ENCODE results near the gene OR10G7. TPM values are rescaled to one million over a fixed set of nuclear protein-coding genes. Genes with fewer than 3 reads are reported as not detected.

The OR10G7 gene, protein sequence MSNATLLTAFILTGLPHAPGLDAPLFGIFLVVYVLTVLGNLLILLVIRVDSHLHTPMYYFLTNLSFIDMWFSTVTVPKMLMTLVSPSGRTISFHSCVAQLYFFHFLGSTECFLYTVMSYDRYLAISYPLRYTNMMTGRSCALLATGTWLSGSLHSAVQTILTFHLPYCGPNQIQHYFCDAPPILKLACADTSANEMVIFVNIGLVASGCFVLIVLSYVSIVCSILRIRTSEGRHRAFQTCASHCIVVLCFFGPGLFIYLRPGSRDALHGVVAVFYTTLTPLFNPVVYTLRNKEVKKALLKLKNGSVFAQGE
- polyA plus RNA-seq (ENCODE audit: insufficient read length in 4 of 4): not detected

DNA sequence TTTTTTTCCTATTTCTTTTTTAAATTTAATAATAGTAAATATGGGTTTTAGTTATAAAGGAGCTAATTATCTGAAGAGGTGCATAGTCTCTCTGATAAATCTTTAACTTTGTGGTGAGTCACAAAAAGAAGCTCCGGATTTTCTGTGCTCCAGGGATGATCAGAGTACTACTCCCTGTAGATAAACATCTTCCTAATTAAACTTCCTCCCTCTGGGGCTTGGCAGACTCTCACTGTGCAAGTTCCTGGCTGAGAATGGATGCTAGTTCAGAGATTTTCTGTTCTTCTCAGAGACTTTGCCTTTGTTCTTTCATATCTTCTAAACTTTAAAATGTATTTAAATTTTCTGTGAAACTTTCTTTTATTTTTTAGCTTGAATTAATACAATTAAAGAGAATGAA lies at the start of gene OR10G7:
Gene OR10G7, minus strand, starts transcription at position 72 of the 400 bp plus-strand sequence. CDS start 2,324 bp downstream, outside the sequence.
- no peak for DNase-seq (ENCODE audit: low read depth in 4 of 4, low spot score in 3 of 4)

DNA sequence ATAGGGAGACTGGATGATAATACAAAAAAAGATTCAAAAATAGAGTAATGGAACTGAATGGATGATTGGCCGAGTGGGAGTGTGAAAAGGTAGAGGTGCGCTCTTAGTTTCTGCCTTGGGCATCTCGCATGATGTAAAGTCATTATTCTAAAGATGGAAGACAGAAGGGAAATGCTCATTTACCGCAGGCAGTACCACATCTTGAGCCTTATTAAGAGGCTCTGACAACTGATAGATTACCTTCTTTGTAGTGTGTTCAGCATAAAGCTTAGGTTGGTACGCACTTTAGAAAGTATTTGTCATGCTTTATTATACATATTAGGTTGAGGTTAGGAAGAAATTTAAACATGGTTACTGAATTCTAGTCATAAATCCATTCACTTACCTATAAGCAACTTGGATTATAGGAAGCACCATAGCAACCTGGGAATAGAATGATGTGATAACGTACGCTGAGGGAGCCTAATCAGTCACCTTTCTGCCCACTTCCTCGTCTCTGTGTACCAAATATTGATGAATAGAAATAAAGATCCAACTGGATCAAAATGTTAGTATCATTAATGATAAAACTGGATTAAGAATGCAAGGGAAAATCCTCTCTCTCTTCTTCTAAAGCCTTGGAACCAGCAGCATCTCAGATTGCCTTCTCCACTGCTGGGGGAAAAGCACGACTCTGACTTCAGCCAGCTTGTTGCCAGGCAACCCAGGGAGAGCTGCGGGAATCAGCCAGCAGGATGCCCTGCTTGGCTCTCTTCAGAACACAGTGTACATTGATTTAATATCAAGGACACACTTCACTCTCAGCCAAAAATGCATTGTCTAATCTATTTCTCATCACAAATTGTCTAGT lies 45.1 kb upstream of the OR10G7 start:
- no peak for DNase-seq (ENCODE audit: low read depth in 4 of 4, low spot score in 3 of 4)

DNA sequence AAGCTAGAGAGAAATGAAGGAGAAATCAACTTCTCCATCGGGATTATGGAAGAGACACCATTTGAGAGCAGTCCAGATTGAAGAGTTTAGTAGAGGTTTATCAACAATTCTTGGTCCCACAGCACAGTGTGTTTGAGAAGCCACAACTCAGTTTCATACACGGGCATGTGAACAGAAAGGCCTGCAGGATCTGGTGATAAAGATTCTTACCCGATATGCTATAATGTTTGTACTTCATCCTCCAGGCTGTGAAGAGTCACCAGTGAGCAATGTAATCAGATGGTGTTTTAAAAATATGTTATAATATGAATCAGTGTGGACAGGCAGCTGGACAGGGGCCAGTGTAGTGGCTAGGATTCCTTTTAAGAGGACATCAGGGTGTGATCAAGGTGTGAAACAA lies 44.5 kb upstream of the OR10G7 start:
- no peak for DNase-seq (ENCODE audit: low read depth in 4 of 4, low spot score in 3 of 4)

DNA sequence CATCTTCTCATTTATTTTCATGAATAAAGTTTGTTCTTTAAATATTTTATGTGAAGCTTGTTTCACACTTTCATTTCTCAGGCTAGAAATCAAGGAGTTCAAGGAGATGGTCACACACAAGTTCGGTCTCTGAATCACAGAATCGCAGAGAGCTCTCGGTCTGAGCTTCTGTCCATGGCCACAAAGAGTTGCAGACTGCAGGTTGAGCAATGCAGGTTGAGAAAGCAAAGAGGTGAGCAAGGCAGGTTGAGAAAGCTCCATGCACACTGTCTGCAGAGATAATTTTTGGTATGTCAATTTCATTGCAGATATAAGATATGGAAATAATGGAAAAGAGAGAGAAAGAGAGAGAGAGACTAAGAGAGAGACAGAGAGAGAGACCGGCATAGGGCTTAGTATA lies 41.2 kb upstream of the OR10G7 start:
- DNase-seq (ENCODE audit: low read depth in 4 of 4, low spot score in 3 of 4): no peak

DNA sequence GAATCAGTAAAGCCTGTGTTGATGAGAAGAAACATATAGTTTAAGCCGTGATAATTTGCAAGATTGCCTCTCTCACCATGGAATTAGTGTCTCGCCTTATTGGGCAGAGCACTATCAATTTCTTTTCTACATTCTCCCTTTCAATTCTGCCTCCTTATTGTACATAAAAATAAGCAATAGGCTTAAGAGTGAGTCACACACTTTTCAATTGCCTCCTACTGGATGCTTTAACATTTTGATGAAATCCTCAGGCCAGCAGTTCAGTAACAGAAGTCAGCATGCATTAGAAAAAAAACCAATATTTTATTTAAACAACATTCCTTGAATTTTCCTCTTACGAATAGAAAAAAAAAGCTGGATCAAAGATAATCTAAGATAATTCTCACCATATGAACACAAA lies 40.4 kb upstream of the OR10G7 start:
- DNase-seq (ENCODE audit: low read depth in 4 of 4, low spot score in 3 of 4): no peak

DNA sequence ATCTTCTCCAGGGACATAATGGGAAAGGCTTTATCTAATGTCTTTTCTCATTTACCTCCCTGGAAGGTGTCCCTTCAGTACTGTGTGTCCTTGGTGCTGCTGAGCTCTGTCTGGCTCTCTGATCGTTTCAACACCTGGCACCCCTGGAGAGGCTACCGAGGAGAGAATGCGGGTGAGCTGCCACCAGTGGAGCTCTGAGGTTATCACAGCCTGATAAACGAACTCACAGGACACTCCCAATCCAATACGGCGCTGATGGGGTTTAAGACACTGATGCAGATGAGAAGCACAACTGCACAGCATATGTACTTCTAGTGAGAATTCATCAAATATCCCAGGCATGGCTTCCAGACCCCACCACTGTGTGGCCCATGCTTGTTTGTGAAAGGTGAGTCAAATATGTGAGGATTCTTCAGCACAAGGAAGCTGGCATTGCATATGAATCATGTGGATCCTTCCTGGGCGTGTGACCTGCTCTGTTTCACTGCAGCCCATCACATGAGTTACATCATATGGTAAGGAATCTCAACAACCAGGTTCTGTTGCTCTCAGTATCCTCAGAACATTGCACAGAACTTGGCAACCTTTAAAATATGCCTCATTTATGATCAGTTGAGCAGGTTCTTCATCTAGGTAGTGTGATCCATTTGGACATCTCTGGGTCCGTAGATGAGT lies 39.3 kb upstream of the OR10G7 start:
- DNase-seq (ENCODE audit: low read depth in 4 of 4, low spot score in 3 of 4): no peak

DNA sequence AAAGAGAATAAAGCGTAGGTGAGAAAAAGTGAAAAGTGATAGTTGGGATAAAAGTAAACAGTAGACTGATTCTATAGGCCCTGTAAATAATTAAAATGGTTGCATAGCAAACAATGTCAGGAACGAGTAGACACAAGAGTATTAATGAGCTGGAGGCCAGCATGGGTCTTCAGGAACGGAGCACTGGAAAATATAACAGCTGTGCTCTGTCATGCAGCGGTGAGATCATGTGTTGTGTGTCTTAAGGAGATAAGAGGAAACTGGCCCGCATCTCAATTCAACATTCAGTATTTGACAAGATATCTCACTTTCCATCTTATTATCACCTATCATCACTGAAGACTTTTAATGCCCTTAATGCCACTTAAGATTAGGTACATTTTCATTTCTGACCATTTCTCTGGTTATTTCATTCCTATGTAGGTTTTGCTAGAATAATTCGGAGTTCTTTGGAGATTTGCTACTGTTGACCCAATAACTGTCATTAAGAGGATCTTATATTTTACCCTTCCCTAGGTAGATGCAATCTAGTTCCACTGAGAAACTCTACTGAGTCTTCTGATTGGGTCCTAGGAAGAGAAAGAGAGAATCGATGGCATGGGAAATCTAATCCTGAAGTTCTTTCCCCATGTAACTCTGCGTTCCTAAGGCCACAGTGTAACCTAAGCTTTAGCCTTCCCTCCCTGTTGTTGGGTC lies 38.7 kb upstream of the OR10G7 start:
- DNase-seq (ENCODE audit: low read depth in 4 of 4, low spot score in 3 of 4): no peak

DNA sequence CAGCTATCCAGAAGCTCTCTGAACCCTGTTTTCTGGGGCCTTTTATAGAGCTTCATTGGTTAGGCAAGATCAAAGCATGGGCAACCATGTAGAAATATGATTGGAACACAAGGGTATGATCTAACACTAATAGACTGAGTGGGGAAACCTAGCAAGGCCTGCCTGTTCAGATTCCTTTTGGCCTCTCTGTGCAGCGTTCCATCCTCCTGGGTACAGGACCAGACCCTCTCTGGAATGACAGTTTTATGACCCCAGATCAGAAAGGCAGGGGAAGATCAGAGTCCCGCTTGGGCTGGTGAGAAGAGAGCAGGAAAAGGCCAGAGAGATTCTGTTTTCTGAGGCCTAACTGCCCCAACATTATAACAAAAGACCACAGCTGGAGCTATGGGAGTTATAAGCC lies 37.5 kb upstream of the OR10G7 start:
- DNase-seq (ENCODE audit: low read depth in 4 of 4, low spot score in 3 of 4): no peak

DNA sequence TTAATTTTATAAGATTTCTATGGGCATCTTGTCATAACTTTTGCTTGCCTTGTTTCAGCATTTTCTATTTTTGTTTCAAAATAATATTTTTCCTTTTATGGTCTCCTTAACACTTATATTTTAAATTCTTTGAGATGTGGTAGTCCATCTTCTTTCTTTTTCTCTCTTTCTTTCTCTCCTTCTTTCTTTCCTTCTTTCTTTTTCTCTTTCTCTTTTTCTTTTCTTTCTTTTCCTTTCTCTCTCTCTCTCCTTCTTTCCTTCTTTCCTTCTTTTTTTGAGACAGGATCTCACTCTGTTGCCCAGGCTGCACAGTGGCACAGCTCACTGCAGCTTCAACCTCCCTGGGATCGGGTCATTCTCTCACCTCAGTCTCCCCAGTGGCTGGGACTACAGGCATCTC lies 36.1 kb upstream of the OR10G7 start:
- DNase-seq (ENCODE audit: low read depth in 4 of 4, low spot score in 3 of 4): no peak

DNA sequence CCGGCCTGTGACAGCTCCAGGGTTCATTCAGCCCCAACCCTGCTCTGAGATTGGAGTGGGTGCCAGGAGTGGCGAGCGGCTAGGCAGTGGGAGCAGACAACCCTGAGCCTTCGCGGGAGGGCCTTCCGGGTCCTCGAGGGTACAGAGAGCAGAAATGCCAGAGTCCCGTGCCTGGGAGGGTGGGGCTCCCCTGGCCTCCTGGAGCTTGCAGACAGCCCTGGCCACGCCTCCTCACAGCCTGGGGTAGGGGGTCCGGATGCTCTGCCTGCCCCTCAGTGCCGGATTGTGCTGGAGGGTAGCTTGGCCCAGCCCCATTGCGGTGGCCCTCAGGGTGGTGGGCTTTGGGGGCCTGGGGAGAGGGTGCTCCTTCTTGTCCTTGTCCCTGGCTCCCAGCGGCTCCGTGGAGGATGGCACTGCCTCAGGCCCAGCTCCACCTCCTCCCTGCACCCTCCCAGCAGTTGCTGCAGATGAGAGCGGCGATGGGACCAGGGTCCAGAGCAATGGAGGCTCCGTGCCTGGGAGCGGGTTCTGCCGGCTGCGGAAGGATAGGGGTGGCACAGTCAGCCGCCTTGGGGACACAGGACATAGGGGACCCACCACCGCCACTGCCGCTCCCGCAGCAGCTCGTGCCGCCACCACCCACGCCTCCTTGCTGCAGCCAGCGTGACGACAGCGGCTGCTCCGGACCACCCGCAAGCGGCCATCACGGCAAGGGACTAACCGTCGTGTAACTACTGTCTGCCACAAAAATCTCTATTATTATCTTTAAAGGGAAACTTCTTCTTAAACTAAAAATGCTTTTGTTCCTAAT lies 34.9 kb upstream of the OR10G7 start:
- DNase-seq (ENCODE audit: low read depth in 4 of 4, low spot score in 3 of 4): no peak

DNA sequence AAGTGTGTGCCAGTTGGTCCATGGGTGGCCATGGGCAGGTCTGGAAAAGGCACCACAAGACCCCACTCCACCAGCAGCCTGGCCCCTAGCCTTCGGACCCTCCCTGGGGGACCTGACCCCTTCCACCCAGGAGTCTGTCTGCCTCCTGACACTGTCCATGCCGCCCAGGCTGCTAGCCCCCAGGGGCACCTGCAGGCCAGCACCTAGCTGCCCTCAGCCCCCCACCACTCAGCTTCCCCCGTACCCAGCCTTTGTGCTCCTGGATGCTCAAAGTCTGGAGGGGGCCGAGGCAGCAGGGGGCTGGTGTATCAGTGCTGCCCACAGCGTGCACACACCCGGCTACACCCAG lies 34.3 kb upstream of the OR10G7 start:
- DNase-seq (ENCODE audit: low read depth in 4 of 4, low spot score in 3 of 4): no peak

DNA sequence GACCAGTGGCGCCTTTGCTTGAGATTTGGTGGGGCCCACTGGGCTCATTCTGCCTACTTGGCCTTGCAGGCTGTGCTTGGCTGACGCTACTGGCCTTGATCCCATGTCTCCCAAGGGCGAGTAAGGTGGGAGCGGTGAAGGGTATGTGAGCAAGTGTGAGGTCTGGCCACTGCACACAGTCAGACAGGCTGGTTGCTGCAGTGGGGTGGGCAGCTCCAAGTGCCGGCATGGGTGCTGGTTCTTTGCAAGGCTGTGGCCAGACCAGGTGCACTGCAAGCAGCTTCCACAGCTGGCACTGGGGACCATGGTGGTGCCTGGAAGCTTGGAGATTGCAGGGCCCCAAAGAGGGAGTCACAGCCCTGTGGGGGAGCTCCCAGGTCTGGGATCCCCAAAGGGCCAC lies 33.4 kb upstream of the OR10G7 start:
- DNase-seq (ENCODE audit: low read depth in 4 of 4, low spot score in 3 of 4): no peak

DNA sequence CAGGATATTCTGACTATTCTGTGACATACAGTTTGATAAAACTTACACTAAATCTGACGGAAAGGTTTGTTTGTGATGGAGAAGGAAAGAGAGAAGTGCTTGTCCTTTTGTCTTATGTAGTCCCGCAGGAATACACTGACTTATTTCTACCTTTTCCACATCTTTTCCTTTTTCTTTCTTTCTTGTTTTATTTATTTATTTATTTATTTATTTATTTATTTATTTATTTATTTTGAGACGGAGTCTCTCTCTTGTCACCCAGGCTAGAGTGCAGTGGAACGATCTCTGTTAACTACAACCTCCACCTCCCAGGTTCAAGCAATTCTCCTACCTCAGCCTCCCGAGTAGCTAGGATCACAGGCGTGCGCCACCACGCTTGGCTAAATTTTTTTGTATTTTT lies 31.0 kb upstream of the OR10G7 start:
- no peak for DNase-seq (ENCODE audit: low read depth in 4 of 4, low spot score in 3 of 4)

DNA sequence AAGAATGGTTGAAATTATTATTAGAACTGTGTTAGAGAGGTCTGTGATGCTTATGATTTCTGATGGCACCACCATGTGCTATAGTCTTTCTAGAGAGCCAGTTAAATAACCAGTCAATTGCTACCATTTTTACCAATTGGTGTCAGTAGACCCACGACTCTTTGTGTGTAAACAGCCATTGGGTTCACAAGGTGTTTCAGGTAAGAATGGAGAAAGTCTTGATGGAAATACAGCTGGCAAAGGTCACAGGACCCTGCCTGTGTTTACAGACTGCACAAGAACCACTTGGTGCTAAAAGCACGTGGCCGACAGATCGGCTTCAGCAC lies 30.5 kb upstream of the OR10G7 start:
- no peak for DNase-seq (ENCODE audit: low read depth in 4 of 4, low spot score in 3 of 4)

DNA sequence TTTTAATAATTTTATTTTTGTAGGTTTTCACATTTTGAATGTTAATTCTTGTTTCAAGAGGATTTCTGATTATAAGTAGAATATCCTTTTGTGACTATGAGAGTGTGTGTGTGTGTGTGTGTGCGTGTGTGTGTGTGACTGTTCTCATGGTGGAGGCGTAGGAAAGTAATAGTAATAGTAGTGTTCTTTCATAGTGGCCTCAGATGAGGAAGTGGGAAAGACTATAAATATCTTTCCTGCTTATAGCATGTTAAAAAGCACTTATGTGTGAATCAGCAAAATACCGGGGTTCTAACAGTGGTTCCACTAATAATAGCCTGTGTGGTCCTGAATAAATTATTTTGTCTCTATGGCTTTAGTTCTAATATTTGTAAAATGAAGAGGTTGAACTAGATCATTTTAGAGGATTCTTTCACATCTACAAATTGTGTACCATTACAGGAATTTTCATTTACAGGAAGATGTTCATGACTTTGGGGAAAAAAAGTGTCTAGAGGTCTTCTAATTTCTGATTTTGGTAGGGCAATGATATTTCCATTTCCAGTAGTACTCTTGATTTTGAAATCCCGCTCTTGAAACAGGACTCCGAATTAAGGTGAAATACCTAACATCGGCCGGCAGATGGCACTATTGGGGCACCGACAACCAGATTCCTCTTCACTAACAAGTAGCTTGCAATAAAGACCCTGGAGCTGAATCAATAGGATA lies 29.9 kb upstream of the OR10G7 start:
- DNase-seq (ENCODE audit: low read depth in 4 of 4, low spot score in 3 of 4): peak in 2 of 4 donors; percentile 46 to 47

DNA sequence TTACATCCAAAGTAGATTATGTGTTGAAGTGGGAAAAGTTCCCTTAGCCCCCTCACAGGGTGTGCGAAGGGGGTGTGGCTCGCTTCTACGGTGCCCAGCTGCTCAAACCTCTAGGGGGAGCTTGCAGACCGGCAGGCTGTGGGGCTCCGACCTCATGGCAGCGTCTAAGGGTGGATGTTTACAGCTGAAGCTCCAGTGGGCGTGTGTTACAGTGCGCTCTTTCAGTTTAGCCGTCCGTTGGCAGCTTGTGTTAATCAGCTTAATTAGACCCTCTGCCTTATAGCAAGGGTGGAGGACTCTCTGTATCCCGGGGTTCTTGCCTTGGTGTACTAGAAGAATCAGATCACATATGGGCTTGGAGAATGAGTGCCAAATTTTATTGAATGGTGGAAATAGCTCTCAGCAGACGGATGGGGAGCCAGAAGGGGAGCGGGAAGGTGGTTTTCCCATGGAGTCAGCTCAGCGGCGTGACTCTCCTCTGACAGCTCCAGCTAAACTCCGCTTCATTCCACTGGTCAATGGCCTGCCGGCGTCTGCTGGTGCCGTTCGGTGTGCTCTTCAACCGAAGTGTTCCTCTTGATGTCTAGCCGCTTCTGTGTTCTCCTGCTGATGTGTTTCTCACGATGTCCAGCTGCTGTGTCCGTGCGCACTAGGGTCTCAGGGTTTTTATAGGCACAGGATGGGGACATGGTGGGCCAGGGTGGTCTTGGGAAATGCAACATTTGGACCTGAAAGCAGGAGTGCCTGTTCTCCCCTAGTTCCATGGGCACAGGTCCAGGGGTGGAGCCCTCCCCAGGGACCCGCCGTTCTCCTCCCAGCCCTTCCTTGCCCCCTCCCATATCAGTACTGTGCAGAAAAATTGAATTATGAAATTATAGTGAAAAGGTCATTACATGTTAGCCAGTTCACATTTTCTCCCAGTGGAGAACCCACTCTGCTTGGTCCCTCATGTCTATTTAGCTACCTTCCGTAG lies 28.6 kb upstream of the OR10G7 start:
- no peak for DNase-seq (ENCODE audit: low read depth in 4 of 4, low spot score in 3 of 4)

DNA sequence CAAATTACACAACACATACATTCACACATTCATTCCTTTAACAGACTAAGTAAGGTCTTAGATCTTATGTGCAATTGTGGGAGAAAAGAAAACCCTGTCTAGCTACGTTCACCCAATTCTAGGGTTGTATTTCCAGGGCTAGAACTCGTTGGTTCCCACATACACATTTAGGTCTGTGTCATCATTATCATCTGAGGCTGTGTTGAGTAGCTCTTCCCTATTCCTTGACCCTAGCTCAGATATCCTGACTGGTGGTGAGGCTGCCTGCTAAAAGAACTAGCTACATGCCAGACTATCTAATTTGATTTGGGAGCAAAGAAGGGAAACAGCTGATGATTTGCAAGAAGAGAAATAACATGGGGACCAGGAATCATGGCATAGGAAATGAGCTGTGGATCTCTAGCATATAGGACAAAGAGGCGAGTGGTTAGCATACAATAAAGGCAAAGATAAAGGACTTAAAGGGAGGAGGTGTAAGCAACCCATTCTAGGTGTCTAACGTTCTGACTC lies 27.5 kb upstream of the OR10G7 start:
- DNase-seq (ENCODE audit: low read depth in 4 of 4, low spot score in 3 of 4): no peak

DNA sequence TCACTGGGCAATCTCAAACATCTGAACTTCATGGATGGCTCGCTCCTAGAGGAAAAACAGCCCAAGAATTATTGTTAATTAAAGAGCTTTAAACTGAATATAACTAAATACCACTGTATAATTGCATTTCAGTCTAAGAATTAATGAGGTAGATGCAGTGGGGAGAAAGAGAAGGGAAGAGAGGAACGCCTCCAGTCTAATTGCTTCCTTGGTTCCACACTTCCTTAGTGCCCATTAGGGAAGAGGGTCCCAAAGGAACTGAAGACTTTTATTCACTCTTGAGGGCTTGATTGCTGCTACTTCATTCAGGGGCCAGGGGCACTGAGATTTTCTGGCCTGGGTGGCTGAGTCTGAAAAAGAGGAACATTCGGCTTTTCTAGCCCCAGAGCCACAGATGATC lies 11.8 kb upstream of the OR10G7 start:
- DNase-seq (ENCODE audit: low read depth in 4 of 4, low spot score in 3 of 4): no peak

All from left renal pelvis (tissue), 4 donors.